Fibroblast of lung (primary cell): ENCODE results near the gene HUS1. TPM values are rescaled to one million over a fixed set of nuclear protein-coding genes. Genes with fewer than 3 reads are reported as not detected.

Experiments used
- DNase-seq, 2 donors: peaks; one replicate each; pipeline versions ENCODE4 v3.0.0 to v3.0.0-alpha.2; 2010; ENCODE audit warnings: low read depth in 2 of 2
- H2AFZ ChIP-seq: 2 replicates; pipeline ENCODE4 v1.5.1; 2012; ENCODE audit warnings: low read length, control low read depth, inconsistent platforms
- H3K27ac ChIP-seq: 2 replicates; pipeline ENCODE4 v1.5.1; 2011; ENCODE audit warnings: low read length, control low read depth; ENCODE audit not compliant: insufficient read depth
- H3K27me3 ChIP-seq: 2 replicates; pipeline ENCODE4 v1.5.1; 2011; ENCODE audit warnings: mild to moderate bottlenecking, low read length; ENCODE audit not compliant: control insufficient read depth, insufficient read depth
- H3K36me3 ChIP-seq: 2 replicates; pipeline ENCODE4 v1.5.1; 2011; ENCODE audit warnings: low read length; ENCODE audit not compliant: control insufficient read depth, insufficient read depth
- H3K4me1 ChIP-seq: 2 replicates; pipeline ENCODE4 v1.5.1; 2011; ENCODE audit warnings: low read length; ENCODE audit not compliant: control insufficient read depth, insufficient read depth; ENCODE audit errors: extremely low read depth
- H3K4me2 ChIP-seq: 2 replicates; pipeline ENCODE4 v1.5.1; 2011; ENCODE audit warnings: low read length, control low read depth; ENCODE audit not compliant: insufficient read depth; ENCODE audit errors: extremely low read depth
- H3K4me3 ChIP-seq, 4 experiments: fragments of 200-600 bp in 1 of 4; sonication (generic) in 1 of 4; replicated peaks in 1 of 4; 2 replicates each; pipeline ENCODE4 v1.5.1; 2011 to 2016; ENCODE audit warnings: low read length in 4 of 4, low read depth in 3 of 4, mild to moderate bottlenecking in 3 of 4, control low read depth in 2 of 4, inconsistent platforms in 1 of 4, mixed read lengths in 1 of 4; ENCODE audit not compliant: insufficient read depth in 1 of 4; ENCODE audit errors: control extremely low read depth in 1 of 4
- H3K79me2 ChIP-seq: 2 replicates; pipeline ENCODE4 v1.5.1; 2012; ENCODE audit warnings: mild to moderate bottlenecking, low read length, inconsistent platforms; ENCODE audit not compliant: control insufficient read depth, insufficient read depth
- H3K9ac ChIP-seq: 2 replicates; pipeline ENCODE4 v1.5.1; 2011; ENCODE audit warnings: mild to moderate bottlenecking, low read length, control low read depth; ENCODE audit not compliant: insufficient read depth
- H3K9me3 ChIP-seq: 2 replicates; pipeline ENCODE4 v1.5.1; 2012; ENCODE audit warnings: low read depth, low read length; ENCODE audit not compliant: control insufficient read depth, insufficient read depth
- H4K20me1 ChIP-seq: 2 replicates; pipeline ENCODE4 v1.5.1; 2011; ENCODE audit warnings: low read length; ENCODE audit not compliant: control insufficient read depth, insufficient read depth; ENCODE audit errors: extremely low read depth
- CTCF ChIP-seq, 2 donors: IDR thresholded peaks in 1 of 2; conservative IDR thresholded peaks in 1 of 2; 1 replicate in 1 of 2; 2 replicates in 1 of 2; pipeline ENCODE4 v1.5.1; 2011 to 2012; ENCODE audit warnings: low read length in 2 of 2, control low read depth in 1 of 2, inconsistent platforms in 1 of 2, low read depth in 1 of 2, mild to moderate bottlenecking in 1 of 2
- EZH2 ChIP-seq: IDR thresholded peaks from 2 replicates; pipeline ENCODE4 v1.5.1; 2012; ENCODE audit warnings: low read length, control low read depth, mild to moderate bottlenecking; ENCODE audit errors: missing control alignments
- polyA plus RNA-seq, 2 donors: library from polyadenylated mRNA; depleted of rRNA in 1 of 2; stranded (reverse) in 1 of 2; unstranded in 1 of 2; fragments of >200 nt; gene quantifications; 2 replicates each; pipeline ENCODE4 v1.2.1, GENCODE V29; 2011 to 2012; ENCODE audit warnings: missing spikeins in 1 of 2
- total RNA-seq: library from RNA; depleted of rRNA; stranded (reverse); fragments of >200 nt; gene quantifications from 2 replicates; pipeline ENCODE4 v1.2.1, GENCODE V29; 2014

HUS1 gene
- total and polyA plus RNA-seq, 2 donors (not counting 1 experiment from before 2014, with no cell fraction given): 14.2 to 29.4 TPM

GRCh38 chr7:47915616-47915976, 63.8 kb downstream of the HUS1 start:
- H3K4me2 ChIP-seq: no peak overlapping the region
- H4K20me1 ChIP-seq: no peaks in the 10 kb centered on the region
- no peaks in the 10 kb centered on the region for H3K9me3 ChIP-seq
- no peaks in the 10 kb centered on the region for H3K4me1 ChIP-seq
- no peaks in the 10 kb centered on the region for H3K36me3 ChIP-seq
- no peaks in the 10 kb centered on the region for H3K79me2 ChIP-seq
- H3K9ac ChIP-seq: no peak overlapping the region
- H3K27me3 ChIP-seq: no peaks in the 10 kb centered on the region
- DNase-seq: no peak
- H3K4me3 ChIP-seq: no peak overlapping the region
- TF ChIP-seq EZH2 (no peak), CTCF (conservative IDR thresholded peaks at IDR 0.05 in 1 of 2, IDR thresholded peaks at IDR 0.05 in 1 of 2; ENCODE audit: low read depth in 1 of 2, low read length in 2 of 2) (no peak)
- no peak overlapping the region for H2AFZ ChIP-seq
- H3K27ac ChIP-seq: no peak overlapping the region

GRCh38 chr7:47914717-47915615, 64.4 kb downstream of the HUS1 start:
- no peak overlapping the region for H2AFZ ChIP-seq
- H4K20me1 ChIP-seq: no peaks in the 10 kb centered on the region
- H3K4me2 ChIP-seq: no peak overlapping the region
- no peak overlapping the region for H3K9ac ChIP-seq
- no peak overlapping the region for H3K4me3 ChIP-seq
- no peak overlapping the region for H3K27ac ChIP-seq
- peak in 1 of 2 donors; percentile 16 for DNase-seq
- no peaks in the 10 kb centered on the region for H3K9me3 ChIP-seq
- no peaks in the 10 kb centered on the region for H3K27me3 ChIP-seq
- no peaks in the 10 kb centered on the region for H3K4me1 ChIP-seq
- no peaks in the 10 kb centered on the region for H3K36me3 ChIP-seq
- no peaks in the 10 kb centered on the region for H3K79me2 ChIP-seq
- TF ChIP-seq CTCF (conservative IDR thresholded peaks at IDR 0.05 in 1 of 2, IDR thresholded peaks at IDR 0.05 in 1 of 2; ENCODE audit: low read depth in 1 of 2, low read length in 2 of 2): no peak
- TF ChIP-seq EZH2: no peak

Other genes starting within 250 kb of the HUS1 start
- gene PKD1L1, start 31.1 kb downstream of the HUS1 start, total RNA-seq: under 0.01 TPM in 2 replicates
- gene PKD1L1, start 31.1 kb downstream of the HUS1 start, polyA plus RNA-seq: 0.01 and 0.12 TPM in 2 replicates
- gene SUN3, start 49.5 kb upstream of the HUS1 start, total RNA-seq: not detected in 2 replicates
- not detected in 2 replicates for gene SUN3, start 49.5 kb upstream of the HUS1 start, polyA plus RNA-seq
- gene C7orf57, start 55.9 kb upstream of the HUS1 start, total RNA-seq: not detected in 2 replicates
- gene C7orf57, start 55.9 kb upstream of the HUS1 start, polyA plus RNA-seq: not detected in 2 replicates
- 9.0 and 11.7 TPM in 2 replicates for gene UPP1, start 109.7 kb upstream of the HUS1 start, total RNA-seq
- 9.4 and 11.7 TPM in 2 replicates for gene UPP1, start 109.7 kb upstream of the HUS1 start, polyA plus RNA-seq
- 0.26 and 10.9 TPM in 2 replicates for gene ABCA13, start 191.8 kb upstream of the HUS1 start, total RNA-seq
- gene ABCA13, start 191.8 kb upstream of the HUS1 start, polyA plus RNA-seq: 0.08 and 0.11 TPM in 2 replicates